ENCODE measurements around the gene CDCA8.

Gene CDCA8

GRCh38 chr1:37692834-37693175, 489 bp downstream of the CDCA8 start:
- Histone ChIP-seq H3K27ac (no peak overlapping the region), H3K27me3 (ENCODE audit: control insufficient read depth, insufficient read depth, low read length) (no peaks in the 10 kb centered on the region), H3K9ac (no peak overlapping the region), H3K4me2 (ENCODE audit: low read length) (peak overlapping the region; percentile 95), H3K36me3 (ENCODE audit: control insufficient read depth, insufficient read depth, low read length) (no peaks in the 10 kb centered on the region), H3K9me3 (ENCODE audit: control insufficient read depth, low read length) (no peaks in the 10 kb centered on the region), H3K4me1 (peaks cover 4% of the 10 kb centered on the region), H3K4me3 (ENCODE audit: low read depth, low read length) (peak overlapping the region; percentile 92), H3K79me2 (no peaks in the 10 kb centered on the region), H2AFZ (peak overlapping the region; percentile 93)
- TF ChIP-seq, protein P1, sequence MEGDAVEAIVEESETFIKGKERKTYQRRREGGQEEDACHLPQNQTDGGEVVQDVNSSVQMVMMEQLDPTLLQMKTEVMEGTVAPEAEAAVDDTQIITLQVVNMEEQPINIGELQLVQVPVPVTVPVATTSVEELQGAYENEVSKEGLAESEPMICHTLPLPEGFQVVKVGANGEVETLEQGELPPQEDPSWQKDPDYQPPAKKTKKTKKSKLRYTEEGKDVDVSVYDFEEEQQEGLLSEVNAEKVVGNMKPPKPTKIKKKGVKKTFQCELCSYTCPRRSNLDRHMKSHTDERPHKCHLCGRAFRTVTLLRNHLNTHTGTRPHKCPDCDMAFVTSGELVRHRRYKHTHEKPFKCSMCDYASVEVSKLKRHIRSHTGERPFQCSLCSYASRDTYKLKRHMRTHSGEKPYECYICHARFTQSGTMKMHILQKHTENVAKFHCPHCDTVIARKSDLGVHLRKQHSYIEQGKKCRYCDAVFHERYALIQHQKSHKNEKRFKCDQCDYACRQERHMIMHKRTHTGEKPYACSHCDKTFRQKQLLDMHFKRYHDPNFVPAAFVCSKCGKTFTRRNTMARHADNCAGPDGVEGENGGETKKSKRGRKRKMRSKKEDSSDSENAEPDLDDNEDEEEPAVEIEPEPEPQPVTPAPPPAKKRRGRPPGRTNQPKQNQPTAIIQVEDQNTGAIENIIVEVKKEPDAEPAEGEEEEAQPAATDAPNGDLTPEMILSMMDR (IDR thresholded peaks at IDR 0.05): no peak

DNA sequence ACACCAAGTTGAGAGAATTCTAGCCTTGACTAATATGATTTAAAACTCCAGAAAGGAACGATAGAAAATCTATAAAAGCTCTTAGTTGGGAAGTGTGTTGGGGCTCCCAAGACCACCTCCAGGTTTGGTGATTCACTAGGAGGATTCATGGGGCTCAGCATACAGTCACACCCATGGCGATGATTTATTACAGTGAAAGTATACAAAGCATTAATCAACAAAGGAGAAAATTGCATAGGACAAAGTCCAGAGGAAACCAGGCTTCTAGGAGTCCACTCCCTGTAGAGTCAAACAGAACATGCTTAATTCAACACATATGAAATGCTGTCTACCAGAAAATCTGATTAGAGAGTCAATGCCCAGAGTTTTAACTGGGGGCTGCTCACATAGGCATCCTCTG, 4.8 kb downstream of the CDCA8 start:
- Histone ChIP-seq H3K27me3 (ENCODE audit: control insufficient read depth, insufficient read depth, low read length) (no peaks in the 10 kb centered on the region), H3K36me3 (ENCODE audit: control insufficient read depth, insufficient read depth, low read length) (no peaks in the 10 kb centered on the region), H3K9ac (no peak overlapping the region), H3K4me2 (ENCODE audit: low read length) (no peak overlapping the region), H3K79me2 (no peaks in the 10 kb centered on the region), H3K9me3 (ENCODE audit: control insufficient read depth, low read length) (no peaks in the 10 kb centered on the region), H3K4me3 (ENCODE audit: low read depth, low read length) (no peak overlapping the region), H3K4me1 (no peaks in the 10 kb centered on the region), H2AFZ (no peak overlapping the region), H3K27ac (no peak overlapping the region)
- TF ChIP-seq, protein P1 (IDR thresholded peaks at IDR 0.05): no peak

DNA sequence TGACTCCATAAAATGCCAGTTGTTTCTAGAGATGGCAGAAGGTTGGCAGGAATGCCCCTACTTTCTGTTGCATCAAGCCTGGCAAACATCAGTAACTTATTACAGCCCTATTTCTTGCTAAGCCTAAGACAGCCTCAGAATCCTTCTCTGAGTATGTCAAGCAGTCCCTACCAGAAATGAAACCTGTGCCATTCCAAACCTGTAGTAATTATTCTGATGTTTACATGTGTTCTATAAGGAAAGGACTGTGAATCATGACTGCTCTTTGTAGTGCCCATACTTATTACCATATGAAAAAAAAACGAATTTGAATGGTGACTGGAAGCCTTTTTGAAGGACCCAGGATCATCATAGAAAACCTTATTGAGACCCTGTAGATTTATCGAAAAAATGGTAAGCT, 5.4 kb downstream of the CDCA8 start:
- Histone ChIP-seq H3K27ac (no peak overlapping the region), H3K4me1 (no peaks in the 10 kb centered on the region), H3K79me2 (no peaks in the 10 kb centered on the region), H3K4me2 (ENCODE audit: low read length) (no peak overlapping the region), H3K36me3 (ENCODE audit: control insufficient read depth, insufficient read depth, low read length) (no peaks in the 10 kb centered on the region), H3K9me3 (ENCODE audit: control insufficient read depth, low read length) (no peaks in the 10 kb centered on the region), H3K4me3 (ENCODE audit: low read depth, low read length) (no peak overlapping the region), H3K9ac (no peak overlapping the region), H3K27me3 (ENCODE audit: control insufficient read depth, insufficient read depth, low read length) (no peaks in the 10 kb centered on the region), H2AFZ (no peak overlapping the region)
- TF ChIP-seq, protein P1 (IDR thresholded peaks at IDR 0.05): no peak

DNA sequence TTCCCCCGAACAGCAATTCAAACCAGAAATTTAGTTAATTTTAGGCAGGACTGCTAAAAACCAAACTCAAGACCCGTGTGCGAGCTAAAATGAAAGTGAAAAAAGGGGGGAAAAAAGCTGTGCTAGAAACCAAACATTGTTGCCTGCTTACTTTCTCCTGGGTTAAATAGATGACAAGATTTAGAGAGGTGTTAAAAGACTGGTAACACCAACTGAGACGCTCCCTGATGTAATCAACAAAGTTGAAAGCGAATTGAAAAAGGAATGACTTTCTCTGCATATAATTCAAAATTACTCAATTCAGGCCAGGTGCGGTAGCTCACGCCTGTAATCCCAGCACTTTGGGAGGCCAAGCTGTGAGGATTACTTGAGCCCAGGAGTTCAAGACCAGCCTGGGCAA, 6.8 kb downstream of the CDCA8 start:
- Histone ChIP-seq H3K4me1 (no peaks in the 10 kb centered on the region), H3K79me2 (no peaks in the 10 kb centered on the region), H3K4me2 (ENCODE audit: low read length) (no peak overlapping the region), H2AFZ (no peak overlapping the region), H3K36me3 (ENCODE audit: control insufficient read depth, insufficient read depth, low read length) (no peaks in the 10 kb centered on the region), H3K4me3 (ENCODE audit: low read depth, low read length) (no peak overlapping the region), H3K27ac (no peak overlapping the region), H3K9me3 (ENCODE audit: control insufficient read depth, low read length) (no peaks in the 10 kb centered on the region), H3K9ac (no peak overlapping the region), H3K27me3 (ENCODE audit: control insufficient read depth, insufficient read depth, low read length) (no peaks in the 10 kb centered on the region)
- TF ChIP-seq, protein P1 (IDR thresholded peaks at IDR 0.05): no peak

DNA sequence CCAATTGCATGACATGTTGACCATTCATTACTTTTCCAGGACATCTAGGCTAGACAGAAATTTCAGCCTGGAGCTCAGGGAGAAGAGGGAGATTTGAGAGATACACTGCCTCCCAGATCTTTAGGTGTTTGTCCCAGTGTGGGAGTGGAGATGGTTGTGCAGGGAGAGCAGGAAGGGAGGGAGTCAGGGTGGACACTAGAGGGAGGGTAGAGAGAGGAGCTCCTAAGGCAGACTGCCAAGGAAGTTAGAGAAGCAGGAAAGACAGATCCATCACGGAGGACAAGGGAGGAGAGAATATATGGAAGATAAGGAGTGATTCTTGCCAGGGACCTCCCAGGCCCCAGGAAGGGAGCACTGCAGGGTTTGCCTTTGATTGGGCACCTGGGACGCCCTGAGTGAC, 8.7 kb downstream of the CDCA8 start:
- Histone ChIP-seq H3K4me3 (ENCODE audit: low read depth, low read length) (no peak overlapping the region), H3K9me3 (ENCODE audit: control insufficient read depth, low read length) (no peaks in the 10 kb centered on the region), H3K9ac (no peak overlapping the region), H2AFZ (no peak overlapping the region), H3K4me1 (no peaks in the 10 kb centered on the region), H3K27me3 (ENCODE audit: control insufficient read depth, insufficient read depth, low read length) (no peaks in the 10 kb centered on the region), H3K27ac (no peak overlapping the region), H3K79me2 (no peaks in the 10 kb centered on the region), H3K4me2 (ENCODE audit: low read length) (no peak overlapping the region), H3K36me3 (ENCODE audit: control insufficient read depth, insufficient read depth, low read length) (no peaks in the 10 kb centered on the region)
- TF ChIP-seq, protein P1 (IDR thresholded peaks at IDR 0.05): no peak

All from parathyroid adenoma (tissue), 2 donors.